ENCODE results near the gene AKAP8L.
A peak's percentile ranks its signal among the peaks of the same experiment; 100 is the strongest.

AKAP8L gene

GRCh38 chr19:15394426-15394825 is 24.4 kb downstream of the AKAP8L start:
- DNase-seq = no peak

- no peak for DNase-seq
Observed at GRCh38 chr19:15393963-15394362, 24.8 kb downstream of the AKAP8L start.

- DNase-seq = no peak
Observed at GRCh38 chr19:15390814-15391213, 28.0 kb downstream of the AKAP8L start.

GRCh38 chr19:15381864-15382263 is 36.9 kb downstream of the AKAP8L start:
- peak in 16 of 58 donors; percentile 7 to 61 (median 18) for DNase-seq

GRCh38 chr19:15381429-15381828 is 37.4 kb downstream of the AKAP8L start:
- DNase-seq = no peak

DNA sequence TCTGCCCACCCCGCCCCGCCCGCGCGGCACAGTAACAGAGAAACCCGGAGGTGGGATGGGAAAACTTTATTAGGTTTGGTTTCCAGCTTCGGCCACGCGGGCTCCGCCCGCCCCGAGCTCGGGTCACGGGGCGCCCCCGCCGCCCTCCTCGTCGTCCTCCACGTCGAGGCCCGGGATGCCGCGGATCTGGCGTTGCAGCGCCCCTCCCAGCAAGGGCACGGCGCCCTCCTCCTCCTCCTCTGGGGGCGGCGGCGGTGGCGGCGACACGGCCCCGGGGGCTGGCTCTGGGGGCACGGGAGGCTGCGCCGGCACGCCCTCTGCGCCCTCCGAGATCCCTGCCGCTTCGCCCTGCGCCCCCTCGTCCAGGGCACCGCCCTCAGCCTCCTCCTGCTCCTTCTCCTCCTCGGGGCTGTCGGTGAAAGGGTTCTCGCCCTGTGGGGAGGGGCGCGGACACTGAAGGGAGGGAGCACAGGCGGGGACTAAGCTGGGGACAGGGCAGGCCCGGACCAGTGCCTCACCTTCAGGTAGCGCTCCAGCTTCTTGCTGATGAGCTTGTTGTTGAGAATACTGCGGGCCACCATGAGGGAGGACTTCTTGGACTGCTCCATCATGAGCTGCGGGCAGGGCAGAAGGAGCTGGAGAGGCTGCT is 38.7 kb downstream of the AKAP8L start:
- peak in 10 of 58 donors; percentile 31 to 66 (median 54) for DNase-seq

DNA sequence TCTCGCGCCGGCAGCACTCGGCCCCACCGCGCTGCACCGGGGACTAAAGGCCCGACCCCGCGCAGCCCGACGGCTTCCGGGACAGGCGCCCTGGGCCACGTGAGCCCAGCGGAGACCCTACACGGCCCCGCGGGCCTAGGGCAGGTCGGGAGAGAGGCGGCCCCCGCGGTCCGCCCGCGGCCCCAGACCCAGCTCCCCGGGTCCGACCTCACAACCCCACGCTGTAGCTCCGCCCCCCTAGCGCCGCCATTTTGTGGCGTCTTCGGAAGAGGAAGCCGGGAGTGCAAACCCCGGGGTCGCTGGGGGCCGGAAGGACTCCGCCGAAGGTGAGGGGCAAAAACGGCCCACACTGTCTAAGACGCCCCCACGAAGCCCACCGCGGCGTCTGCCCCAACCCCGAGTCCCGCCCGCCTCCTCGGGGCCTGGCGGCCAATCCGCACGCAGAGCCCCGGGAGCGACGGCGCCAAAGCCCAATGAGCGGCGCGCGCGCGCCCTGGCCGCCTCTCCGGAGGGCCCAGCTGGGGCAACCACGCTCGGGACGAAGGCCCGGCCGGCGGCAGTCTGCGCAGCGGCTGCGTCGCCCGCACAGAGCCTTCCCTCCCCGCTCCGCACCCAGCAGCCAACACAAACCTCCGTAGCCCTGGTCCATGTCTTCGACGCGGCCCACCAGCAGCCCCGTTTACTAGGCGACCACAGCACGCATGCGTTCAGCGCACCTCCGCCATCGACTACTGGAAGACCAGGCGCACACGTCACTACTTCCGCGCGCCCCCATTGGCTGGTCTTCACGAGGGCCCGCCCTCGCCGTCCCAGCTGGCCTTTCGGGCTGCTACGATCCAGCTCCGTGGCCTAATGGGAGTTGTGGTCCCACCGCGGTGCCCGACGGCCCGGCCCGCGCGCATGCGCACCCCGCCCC is 39.4 kb downstream of the AKAP8L start, which contains the start of gene AKAP8:
TSS of gene AKAP8 (minus strand) at position 705 of the 916 bp plus-strand sequence. CDS start at position 649, 56 bp downstream.
- peak; percentile 81 to 99 (median 97) for DNase-seq

GRCh38 chr19:15378534-15379082 is 40.2 kb downstream of the AKAP8L start:
- DNase-seq = peak in 19 of 58 donors; percentile 7 to 52 (median 21)

GRCh38 chr19:15374796-15375440 is 43.9 kb downstream of the AKAP8L start:
- DNase-seq = no peak

DNA sequence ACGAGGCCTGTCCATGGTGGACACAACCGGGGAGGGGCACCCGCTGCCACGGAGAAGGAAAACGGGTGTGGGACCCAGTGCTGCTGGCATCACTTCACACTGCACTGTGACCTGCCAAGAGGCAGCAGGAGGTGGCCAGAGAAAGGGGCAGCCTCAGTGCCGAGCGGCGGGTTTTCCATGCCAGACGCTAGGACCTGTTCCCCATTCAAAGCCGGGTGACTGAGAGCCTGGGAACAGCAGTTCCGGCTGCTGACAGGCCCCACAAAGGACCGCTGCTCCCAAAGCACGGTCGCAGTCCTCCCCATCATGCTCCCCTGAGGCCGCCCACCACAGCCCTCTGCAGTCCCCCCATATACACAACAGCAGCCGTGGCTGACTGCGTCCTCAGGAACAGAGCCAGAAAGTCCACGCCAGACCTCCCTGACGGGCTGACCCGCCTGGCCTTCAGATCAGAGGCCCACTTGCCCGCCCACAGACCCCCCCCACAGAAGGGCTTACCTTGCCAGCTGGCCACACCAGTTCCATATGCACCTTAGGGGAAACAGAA is 44.6 kb downstream of the AKAP8L start:
- peak in 18 of 58 donors; percentile 2 to 60 (median 20) for DNase-seq

DNA sequence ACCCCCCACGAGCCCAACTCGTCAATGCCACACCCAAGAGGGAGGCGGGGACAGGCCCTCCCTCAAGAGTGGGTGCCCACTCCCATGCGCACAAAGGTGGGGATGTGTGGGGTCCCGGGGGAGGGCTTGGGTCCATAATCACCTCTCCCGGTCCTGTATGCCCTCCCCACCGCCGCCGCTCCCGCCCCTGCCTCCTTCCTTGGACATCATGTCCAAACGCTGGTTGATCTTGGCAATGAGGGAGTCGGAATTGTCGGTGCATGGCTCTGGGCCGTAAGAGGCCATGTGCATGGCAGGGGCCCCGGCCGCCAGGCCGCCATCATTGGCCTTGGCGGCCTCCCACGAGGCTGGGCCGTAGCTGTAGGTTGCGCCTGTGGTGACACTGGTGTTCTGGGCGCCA is 45.1 kb downstream of the AKAP8L start:
- DNase-seq = no peak

- no peak for DNase-seq
Observed at GRCh38 chr19:15372891-15373301, 45.9 kb downstream of the AKAP8L start.

DNA sequence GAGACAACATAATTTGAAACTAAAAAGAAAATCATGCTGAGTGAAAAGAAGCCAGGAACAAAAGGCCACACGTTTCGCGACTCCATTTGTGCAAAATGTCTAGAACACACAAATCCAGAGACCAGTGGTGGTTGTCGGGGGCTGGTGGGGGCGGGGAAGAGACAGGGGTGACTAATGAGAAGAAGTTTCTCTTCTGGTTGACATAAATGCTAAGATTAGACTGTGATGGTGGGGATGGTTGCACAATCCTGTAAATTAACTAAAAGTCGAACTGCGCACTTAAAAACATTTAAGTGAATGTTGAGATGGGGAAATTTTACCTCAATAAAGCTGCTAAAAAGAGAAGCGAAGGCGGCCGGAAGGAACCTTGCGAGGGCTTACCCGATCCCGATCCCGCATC is 46.3 kb downstream of the AKAP8L start:
- no peak for DNase-seq

GRCh38 chr19:15371786-15372380 is 46.9 kb downstream of the AKAP8L start:
- DNase-seq = no peak

- DNase-seq = no peak
Observed at GRCh38 chr19:15371119-15371518, 47.7 kb downstream of the AKAP8L start.

GRCh38 chr19:15369594-15369891 is 49.2 kb downstream of the AKAP8L start:
- DNase-seq = no peak

- DNase-seq = no peak
Observed at GRCh38 chr19:15368798-15369593, 49.8 kb downstream of the AKAP8L start.

GRCh38 chr19:15368051-15368632 is 50.6 kb downstream of the AKAP8L start:
- DNase-seq = no peak

DNA sequence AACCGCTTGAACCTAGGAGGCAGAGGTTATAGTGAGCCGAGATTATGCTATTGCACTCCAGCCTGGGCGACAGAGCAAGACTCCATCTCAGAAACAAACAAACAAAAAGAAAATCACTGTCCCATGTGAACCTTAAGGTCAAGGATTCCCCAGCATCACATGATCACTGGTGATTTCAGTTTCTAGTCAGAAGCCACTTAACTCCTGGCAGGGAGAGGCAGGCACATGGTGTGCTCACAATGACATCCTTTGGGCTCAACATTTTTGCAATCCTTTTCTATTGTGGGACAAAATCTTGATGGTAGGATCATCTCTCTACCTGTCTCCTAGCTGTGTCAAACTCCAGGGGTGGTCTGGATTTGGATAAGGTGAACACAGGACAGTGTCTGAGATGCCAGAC is 51.3 kb downstream of the AKAP8L start:
- DNase-seq = no peak

GRCh38 chr19:15365264-15365663 is 53.5 kb downstream of the AKAP8L start:
- DNase-seq = no peak

Measured in anterior cingulate cortex (tissue), 58 donors.